HFFc6 (cell line): ENCODE results near the gene ERI3. TPM values are rescaled to one million over a fixed set of nuclear protein-coding genes. Genes with fewer than 3 reads are reported as not detected.
A peak's percentile ranks its signal among the peaks of the same experiment; 100 is the strongest.

Experiments
- DNase-seq: peaks from one replicate; pipeline ENCODE4 v3.0.0-alpha.2; 2018
- H3K27ac Mint-ChIP-seq: 2 replicates; pipeline ENCODE4 v1.8.0; 2020; ENCODE audit warnings: mild to moderate bottlenecking, mixed read lengths
- H3K27me3 Mint-ChIP-seq: 2 replicates; pipeline ENCODE4 v1.8.0; 2021; ENCODE audit warnings: mild to moderate bottlenecking, moderate library complexity, mixed read lengths; ENCODE audit not compliant: insufficient read depth
- H3K36me3 Mint-ChIP-seq: 2 replicates; pipeline ENCODE4 v1.8.0; 2021; ENCODE audit warnings: low read depth, mixed read lengths
- H3K4me1 Mint-ChIP-seq: 2 replicates; pipeline ENCODE4 v1.8.0; 2020; ENCODE audit warnings: low read depth, mixed read lengths
- H3K4me3 Mint-ChIP-seq: 2 replicates; pipeline ENCODE4 v1.8.0; 2020; ENCODE audit warnings: mild to moderate bottlenecking, moderate library complexity, mixed read lengths
- H3K9me3 Mint-ChIP-seq: 2 replicates; pipeline ENCODE4 v1.8.0; 2020; ENCODE audit warnings: mild to moderate bottlenecking, mixed read lengths
- CTCF ChIP-seq: fragments of 200-600 bp; sonication (generic); IDR thresholded peaks from 2 replicates; pipeline ENCODE4 v1.5.0; 2021; ENCODE audit warnings: antibody characterized with exemption, mild to moderate bottlenecking
- total RNA-seq, 6 experiments: library from RNA; stranded (reverse); fragmentation: NEBNext Ultra II Directional; extraction: Animal tissue kit (Norgen Biotek cat#: 25700); gene quantifications; 2 replicates in 1 of 6; 3 replicates in 5 of 6; pipeline ENCODE4 v1.2.3, GENCODE V29; 2021

Gene ERI3
- total RNA-seq, 6 experiments from 2014 or later: 54.7 to 63.5 (median 58.3) TPM

GRCh38 chr1:44328671-44329416, 26.2 kb downstream of the ERI3 start:
- Mint-ChIP-seq H3K27me3 (peaks cover 2% of the 10 kb centered on the region; the same call in 1 of the 2 replicates), H3K36me3 (peaks cover 28% of the 10 kb centered on the region), H3K27ac (peak overlapping the region; percentile 97), H3K4me3 (no peak overlapping the region), H3K9me3 (no peaks in the 10 kb centered on the region), H3K4me1 (peaks cover 50% of the 10 kb centered on the region)
- DNase-seq: no peak
- no peak for TF ChIP-seq CTCF

- H3K9me3 Mint-ChIP-seq: no peaks in the 10 kb centered on the region
- H3K27me3 Mint-ChIP-seq: peaks cover 2% of the 10 kb centered on the region; the same call in 1 of the 2 replicates
- H3K4me1 Mint-ChIP-seq: peaks cover 50% of the 10 kb centered on the region
- H3K27ac Mint-ChIP-seq: peak overlapping the region; percentile 97
- H3K4me3 Mint-ChIP-seq: peak overlapping the region; percentile 58
- TF ChIP-seq CTCF: no peak
- DNase-seq: peak; percentile 100
- H3K36me3 Mint-ChIP-seq: peaks cover 36% of the 10 kb centered on the region
These were observed 27.2 kb downstream of the ERI3 start for GRCh38 chr1:44327679-44328491.

- no peak for DNase-seq
- H3K27me3 Mint-ChIP-seq: peaks cover 2% of the 10 kb centered on the region; the same call in 1 of the 2 replicates
- H3K36me3 Mint-ChIP-seq: peaks cover 36% of the 10 kb centered on the region
- peak overlapping the region; percentile 97 for H3K27ac Mint-ChIP-seq
- H3K4me1 Mint-ChIP-seq: peaks cover 50% of the 10 kb centered on the region
- no peak for TF ChIP-seq CTCF
- no peak overlapping the region for H3K4me3 Mint-ChIP-seq
- H3K9me3 Mint-ChIP-seq: no peaks in the 10 kb centered on the region
These were observed 28.1 kb downstream of the ERI3 start for GRCh38 chr1:44326821-44327465.

- peak overlapping the region; percentile 70 for H3K27ac Mint-ChIP-seq
- no peak for TF ChIP-seq CTCF
These were observed 28.9 kb downstream of the ERI3 start for GRCh38 chr1:44326024-44326701.

GRCh38 chr1:44323947-44324346, 31.1 kb downstream of the ERI3 start:
- Mint-ChIP-seq H3K4me1 (peaks cover 38% of the 10 kb centered on the region), H3K4me3 (no peak overlapping the region), H3K27me3 (no peaks in the 10 kb centered on the region), H3K36me3 (peaks cover 11% of the 10 kb centered on the region; the same call in 1 of the 2 replicates), H3K27ac (no peak overlapping the region), H3K9me3 (no peaks in the 10 kb centered on the region)
- no peak for DNase-seq
- no peak for TF ChIP-seq CTCF

More at GRCh38 chr1:44326024-44326701, 28.9 kb downstream of the ERI3 start:
- Mint-ChIP-seq H3K27me3 (peaks cover 2% of the 10 kb centered on the region; the same call in 1 of the 2 replicates), H3K4me3 (no peak overlapping the region), H3K9me3 (no peaks in the 10 kb centered on the region), H3K36me3 (peaks cover 30% of the 10 kb centered on the region), H3K4me1 (peaks cover 49% of the 10 kb centered on the region)
- no peak for DNase-seq
